Measurements from ENCODE around the gene TRPM3.

TRPM3 gene

GRCh38 chr9:70506159-70506558 is 615.3 kb downstream of the TRPM3 start:
- H3K27ac ChIP-seq (ENCODE audit: low read depth, low read length): no peak overlapping the region
- no peak for DNase-seq

GRCh38 chr9:70504834-70505233 is 616.6 kb downstream of the TRPM3 start:
- no peak overlapping the region for H4K12ac ChIP-seq (ENCODE audit: low read depth, low read length)
- no CpG with 5 or more reads among the region's 4 CpGs for WGBS (ENCODE audit: extremely low coverage, insufficient coverage, insufficient read length)

More at GRCh38 chr9:70506159-70506558, 615.3 kb downstream of the TRPM3 start:
- Histone ChIP-seq H3K4me1 (ENCODE audit: control insufficient read depth in 1 of 2, insufficient read depth in 2 of 2, low read length in 2 of 2) (no peaks in the 10 kb centered on the region), H3K9me3 (ENCODE audit: insufficient read depth, low read depth, low read length) (no peaks in the 10 kb centered on the region), H2AK5ac (ENCODE audit: low read length) (no peak overlapping the region), H3K27me3 (ENCODE audit: insufficient read depth, low read length) (no peaks in the 10 kb centered on the region), H2AFZ (ENCODE audit: insufficient read depth, low read length, poor library complexity) (no peak overlapping the region), H3K9ac (ENCODE audit: low read length) (no peak overlapping the region), H3K18ac (ENCODE audit: low read length) (no peak overlapping the region), H3K23ac (ENCODE audit: low read length) (no peak overlapping the region), H3K4me2 (ENCODE audit: low read length) (no peak overlapping the region), H3K14ac (ENCODE audit: low read length) (no peak overlapping the region), H3K79me1 (ENCODE audit: low read length) (no peaks in the 10 kb centered on the region), H3K79me2 (ENCODE audit: control insufficient read depth, insufficient read depth, low read length, poor library complexity) (no peaks in the 10 kb centered on the region), H2BK120ac (ENCODE audit: insufficient read depth, low read length, poor library complexity) (no peak overlapping the region), H4K12ac (ENCODE audit: low read depth, low read length) (no peak overlapping the region), H3K4me3 (ENCODE audit: low read depth, low read length) (no peak overlapping the region), H4K91ac (ENCODE audit: low read depth, low read length) (no peak overlapping the region), H4K8ac (ENCODE audit: low read depth, low read length) (no peak overlapping the region), H3K4ac (ENCODE audit: low read depth, low read length) (no peak overlapping the region), H3K36me3 (ENCODE audit: control insufficient read depth in 1 of 2, insufficient read depth in 2 of 2, low read length in 2 of 2) (no peaks in the 10 kb centered on the region), H2BK12ac (ENCODE audit: low read length) (no peak overlapping the region), H2BK5ac (ENCODE audit: low read depth, low read length, poor library complexity) (no peak overlapping the region)
- no CpG with 5 or more reads among the region's 2 CpGs for WGBS (ENCODE audit: extremely low coverage, insufficient coverage, insufficient read length)

GRCh38 chr9:70502690-70503089 is 618.7 kb downstream of the TRPM3 start:
- Histone ChIP-seq H3K79me1 (ENCODE audit: low read length) (no peaks in the 10 kb centered on the region), H3K27me3 (ENCODE audit: insufficient read depth, low read length) (no peaks in the 10 kb centered on the region), H2BK120ac (ENCODE audit: insufficient read depth, low read length, poor library complexity) (no peak overlapping the region), H2AFZ (ENCODE audit: insufficient read depth, low read length, poor library complexity) (no peak overlapping the region), H3K27ac (ENCODE audit: low read depth, low read length) (no peak overlapping the region), H3K4me2 (ENCODE audit: low read length) (no peak overlapping the region), H4K8ac (ENCODE audit: low read depth, low read length) (no peak overlapping the region), H3K23ac (ENCODE audit: low read length) (no peak overlapping the region), H3K36me3 (ENCODE audit: control insufficient read depth in 1 of 2, insufficient read depth in 2 of 2, low read length in 2 of 2) (no peaks in the 10 kb centered on the region), H3K9ac (ENCODE audit: low read length) (no peak overlapping the region), H2BK5ac (ENCODE audit: low read depth, low read length, poor library complexity) (no peak overlapping the region), H2AK5ac (ENCODE audit: low read length) (no peak overlapping the region), H3K9me3 (ENCODE audit: insufficient read depth, low read depth, low read length) (no peaks in the 10 kb centered on the region), H3K4me3 (ENCODE audit: low read depth, low read length) (no peak overlapping the region), H4K12ac (ENCODE audit: low read depth, low read length) (no peak overlapping the region), H3K14ac (ENCODE audit: low read length) (no peak overlapping the region), H3K4me1 (ENCODE audit: control insufficient read depth in 1 of 2, insufficient read depth in 2 of 2, low read length in 2 of 2) (no peaks in the 10 kb centered on the region), H3K4ac (ENCODE audit: low read depth, low read length) (no peak overlapping the region), H2BK12ac (ENCODE audit: low read length) (no peak overlapping the region), H4K91ac (ENCODE audit: low read depth, low read length) (no peak overlapping the region), H3K79me2 (ENCODE audit: control insufficient read depth, insufficient read depth, low read length, poor library complexity) (no peaks in the 10 kb centered on the region), H3K18ac (ENCODE audit: low read length) (no peak overlapping the region)
- WGBS (ENCODE audit: extremely low coverage, insufficient coverage, insufficient read length): no CpG with 5 or more reads among the region's 1 CpG
- DNase-seq: no peak

More at GRCh38 chr9:70504834-70505233, 616.6 kb downstream of the TRPM3 start:
- H3K79me1 ChIP-seq (ENCODE audit: low read length): no peaks in the 10 kb centered on the region
- H3K36me3 ChIP-seq (ENCODE audit: control insufficient read depth in 1 of 2, insufficient read depth in 2 of 2, low read length in 2 of 2): no peaks in the 10 kb centered on the region
- H3K4me1 ChIP-seq (ENCODE audit: control insufficient read depth in 1 of 2, insufficient read depth in 2 of 2, low read length in 2 of 2): no peaks in the 10 kb centered on the region
- H2BK5ac ChIP-seq (ENCODE audit: low read depth, low read length, poor library complexity): no peak overlapping the region
- no peak overlapping the region for H3K23ac ChIP-seq (ENCODE audit: low read length)
- H4K91ac ChIP-seq (ENCODE audit: low read depth, low read length): no peak overlapping the region
- H3K27me3 ChIP-seq (ENCODE audit: insufficient read depth, low read length): no peaks in the 10 kb centered on the region
- H3K14ac ChIP-seq (ENCODE audit: low read length): no peak overlapping the region
- no peak overlapping the region for H2BK12ac ChIP-seq (ENCODE audit: low read length)
- H3K79me2 ChIP-seq (ENCODE audit: control insufficient read depth, insufficient read depth, low read length, poor library complexity): no peaks in the 10 kb centered on the region
- H4K8ac ChIP-seq (ENCODE audit: low read depth, low read length): no peak overlapping the region
- no peak overlapping the region for H3K18ac ChIP-seq (ENCODE audit: low read length)
- no peaks in the 10 kb centered on the region for H3K9me3 ChIP-seq (ENCODE audit: insufficient read depth, low read depth, low read length)
- H2BK120ac ChIP-seq (ENCODE audit: insufficient read depth, low read length, poor library complexity): no peak overlapping the region
- no peak overlapping the region for H3K27ac ChIP-seq (ENCODE audit: low read depth, low read length)
- no peak overlapping the region for H2AK5ac ChIP-seq (ENCODE audit: low read length)
- H3K4me2 ChIP-seq (ENCODE audit: low read length): no peak overlapping the region
- H2AFZ ChIP-seq (ENCODE audit: insufficient read depth, low read length, poor library complexity): no peak overlapping the region
- H3K9ac ChIP-seq (ENCODE audit: low read length): no peak overlapping the region
- no peak overlapping the region for H3K4me3 ChIP-seq (ENCODE audit: low read depth, low read length)
- no peak overlapping the region for H3K4ac ChIP-seq (ENCODE audit: low read depth, low read length)
- no peak for DNase-seq

- H3K9me3 ChIP-seq (ENCODE audit: insufficient read depth, low read depth, low read length): no peaks in the 10 kb centered on the region
- H2BK120ac ChIP-seq (ENCODE audit: insufficient read depth, low read length, poor library complexity): no peak overlapping the region
- no peak overlapping the region for H3K4me3 ChIP-seq (ENCODE audit: low read depth, low read length)
- no peak overlapping the region for H4K12ac ChIP-seq (ENCODE audit: low read depth, low read length)
- no CpG with 5 or more reads among the region's 1 CpG for WGBS (ENCODE audit: extremely low coverage, insufficient coverage, insufficient read length)
- H3K4ac ChIP-seq (ENCODE audit: low read depth, low read length): no peak overlapping the region
- H3K36me3 ChIP-seq (ENCODE audit: control insufficient read depth in 1 of 2, insufficient read depth in 2 of 2, low read length in 2 of 2): no peaks in the 10 kb centered on the region
- H3K18ac ChIP-seq (ENCODE audit: low read length): no peak overlapping the region
- H3K14ac ChIP-seq (ENCODE audit: low read length): no peak overlapping the region
- H3K9ac ChIP-seq (ENCODE audit: low read length): no peak overlapping the region
- H3K27ac ChIP-seq (ENCODE audit: low read depth, low read length): no peak overlapping the region
- H4K8ac ChIP-seq (ENCODE audit: low read depth, low read length): no peak overlapping the region
- H4K91ac ChIP-seq (ENCODE audit: low read depth, low read length): no peak overlapping the region
- H3K23ac ChIP-seq (ENCODE audit: low read length): no peak overlapping the region
- no peak overlapping the region for H2BK12ac ChIP-seq (ENCODE audit: low read length)
- no peak for DNase-seq
- no peaks in the 10 kb centered on the region for H3K79me2 ChIP-seq (ENCODE audit: control insufficient read depth, insufficient read depth, low read length, poor library complexity)
- H3K4me2 ChIP-seq (ENCODE audit: low read length): no peak overlapping the region
- H2AK5ac ChIP-seq (ENCODE audit: low read length): no peak overlapping the region
- no peaks in the 10 kb centered on the region for H3K79me1 ChIP-seq (ENCODE audit: low read length)
- no peak overlapping the region for H2BK5ac ChIP-seq (ENCODE audit: low read depth, low read length, poor library complexity)
- no peaks in the 10 kb centered on the region for H3K27me3 ChIP-seq (ENCODE audit: insufficient read depth, low read length)
- no peak overlapping the region for H2AFZ ChIP-seq (ENCODE audit: insufficient read depth, low read length, poor library complexity)
- H3K4me1 ChIP-seq (ENCODE audit: control insufficient read depth in 1 of 2, insufficient read depth in 2 of 2, low read length in 2 of 2): no peaks in the 10 kb centered on the region
These were observed 620.6 kb downstream of the TRPM3 start for GRCh38 chr9:70500793-70501192.
